ENCODE results near the gene LRRC58. TPM values are rescaled to one million over a fixed set of nuclear protein-coding genes. Genes with fewer than 3 reads are reported as not detected.

Gene LRRC58
- total and polyA plus RNA-seq, 2 of the 13 experiments (the other 11 are each of a cell fraction or from before 2014, with no cell fraction given) = 9.7 to 17.3 TPM

DNA sequence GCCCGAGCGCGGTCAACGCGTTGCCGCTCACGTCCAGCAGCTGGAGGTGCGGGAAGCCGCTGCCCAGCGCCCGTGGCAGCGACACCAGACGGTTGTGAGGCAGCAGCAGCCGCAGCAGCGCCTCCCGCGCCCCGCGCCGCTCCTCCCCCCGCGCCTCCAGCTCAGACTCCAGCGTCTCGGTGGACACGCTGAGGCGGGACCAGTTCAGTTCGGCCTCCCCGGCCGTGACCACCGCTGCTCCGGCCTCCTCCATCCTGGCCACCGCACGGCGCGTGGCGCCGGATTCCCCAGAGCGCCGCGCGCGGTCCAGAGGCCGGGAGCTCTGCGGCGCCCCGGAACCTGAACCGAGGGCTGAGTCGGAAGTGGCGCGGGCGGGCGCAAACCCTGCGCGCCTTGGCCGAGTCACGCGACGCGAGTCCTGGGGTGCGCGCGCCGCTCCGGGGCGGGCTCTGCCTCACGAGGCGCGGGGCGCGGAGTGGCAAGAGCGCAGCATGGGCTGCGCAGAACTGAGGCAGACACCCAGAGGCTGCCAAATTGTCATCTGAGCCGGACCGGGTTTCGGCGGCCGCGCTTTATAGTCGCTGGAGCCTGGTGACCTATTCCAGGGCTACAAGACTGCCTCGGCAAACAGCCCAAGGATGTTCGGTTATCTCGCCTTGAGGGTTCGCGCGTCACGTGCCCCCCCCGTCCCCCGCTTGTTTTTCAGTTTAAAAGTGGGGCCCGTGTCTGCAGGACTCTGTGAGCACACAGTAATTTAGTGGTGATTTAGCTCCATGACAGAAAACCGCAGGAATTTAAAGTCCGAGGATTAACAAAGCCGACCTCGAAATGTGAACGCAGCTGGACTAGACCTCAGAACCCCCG is at the start of gene LRRC58 (continued):
- TF ChIP-seq, protein P1, sequence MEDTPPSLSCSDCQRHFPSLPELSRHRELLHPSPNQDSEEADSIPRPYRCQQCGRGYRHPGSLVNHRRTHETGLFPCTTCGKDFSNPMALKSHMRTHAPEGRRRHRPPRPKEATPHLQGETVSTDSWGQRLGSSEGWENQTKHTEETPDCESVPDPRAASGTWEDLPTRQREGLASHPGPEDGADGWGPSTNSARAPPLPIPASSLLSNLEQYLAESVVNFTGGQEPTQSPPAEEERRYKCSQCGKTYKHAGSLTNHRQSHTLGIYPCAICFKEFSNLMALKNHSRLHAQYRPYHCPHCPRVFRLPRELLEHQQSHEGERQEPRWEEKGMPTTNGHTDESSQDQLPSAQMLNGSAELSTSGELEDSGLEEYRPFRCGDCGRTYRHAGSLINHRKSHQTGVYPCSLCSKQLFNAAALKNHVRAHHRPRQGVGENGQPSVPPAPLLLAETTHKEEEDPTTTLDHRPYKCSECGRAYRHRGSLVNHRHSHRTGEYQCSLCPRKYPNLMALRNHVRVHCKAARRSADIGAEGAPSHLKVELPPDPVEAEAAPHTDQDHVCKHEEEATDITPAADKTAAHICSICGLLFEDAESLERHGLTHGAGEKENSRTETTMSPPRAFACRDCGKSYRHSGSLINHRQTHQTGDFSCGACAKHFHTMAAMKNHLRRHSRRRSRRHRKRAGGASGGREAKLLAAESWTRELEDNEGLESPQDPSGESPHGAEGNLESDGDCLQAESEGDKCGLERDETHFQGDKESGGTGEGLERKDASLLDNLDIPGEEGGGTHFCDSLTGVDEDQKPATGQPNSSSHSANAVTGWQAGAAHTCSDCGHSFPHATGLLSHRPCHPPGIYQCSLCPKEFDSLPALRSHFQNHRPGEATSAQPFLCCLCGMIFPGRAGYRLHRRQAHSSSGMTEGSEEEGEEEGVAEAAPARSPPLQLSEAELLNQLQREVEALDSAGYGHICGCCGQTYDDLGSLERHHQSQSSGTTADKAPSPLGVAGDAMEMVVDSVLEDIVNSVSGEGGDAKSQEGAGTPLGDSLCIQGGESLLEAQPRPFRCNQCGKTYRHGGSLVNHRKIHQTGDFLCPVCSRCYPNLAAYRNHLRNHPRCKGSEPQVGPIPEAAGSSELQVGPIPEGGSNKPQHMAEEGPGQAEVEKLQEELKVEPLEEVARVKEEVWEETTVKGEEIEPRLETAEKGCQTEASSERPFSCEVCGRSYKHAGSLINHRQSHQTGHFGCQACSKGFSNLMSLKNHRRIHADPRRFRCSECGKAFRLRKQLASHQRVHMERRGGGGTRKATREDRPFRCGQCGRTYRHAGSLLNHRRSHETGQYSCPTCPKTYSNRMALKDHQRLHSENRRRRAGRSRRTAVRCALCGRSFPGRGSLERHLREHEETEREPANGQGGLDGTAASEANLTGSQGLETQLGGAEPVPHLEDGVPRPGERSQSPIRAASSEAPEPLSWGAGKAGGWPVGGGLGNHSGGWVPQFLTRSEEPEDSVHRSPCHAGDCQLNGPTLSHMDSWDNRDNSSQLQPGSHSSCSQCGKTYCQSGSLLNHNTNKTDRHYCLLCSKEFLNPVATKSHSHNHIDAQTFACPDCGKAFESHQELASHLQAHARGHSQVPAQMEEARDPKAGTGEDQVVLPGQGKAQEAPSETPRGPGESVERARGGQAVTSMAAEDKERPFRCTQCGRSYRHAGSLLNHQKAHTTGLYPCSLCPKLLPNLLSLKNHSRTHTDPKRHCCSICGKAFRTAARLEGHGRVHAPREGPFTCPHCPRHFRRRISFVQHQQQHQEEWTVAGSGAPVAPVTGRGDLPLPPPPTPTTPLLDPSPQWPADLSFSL (CRISPR knock-in tag; IDR thresholded peaks at IDR 0.05) = peak; percentile 13; the same call in 1 of the 2 replicates
- no peak for TF ChIP-seq JARID2 (CRISPR knock-in tag; IDR thresholded peaks at IDR 0.05; ENCODE audit: insufficient replicate concordance)
- TF ChIP-seq MTERF4 (CRISPR knock-in tag; IDR thresholded peaks at IDR 0.05) = peak; percentile 45; the same call in 1 of the 2 replicates
- TF ChIP-seq ZNF510 (CRISPR knock-in tag; IDR thresholded peaks at IDR 0.05; ENCODE audit: low read depth) = peak; percentile 82
- peak; percentile 33; the same call in 1 of the 2 replicates for TF ChIP-seq CENPT (CRISPR knock-in tag; IDR thresholded peaks at IDR 0.05; ENCODE audit: low read depth)
- TF ChIP-seq, protein P2, sequence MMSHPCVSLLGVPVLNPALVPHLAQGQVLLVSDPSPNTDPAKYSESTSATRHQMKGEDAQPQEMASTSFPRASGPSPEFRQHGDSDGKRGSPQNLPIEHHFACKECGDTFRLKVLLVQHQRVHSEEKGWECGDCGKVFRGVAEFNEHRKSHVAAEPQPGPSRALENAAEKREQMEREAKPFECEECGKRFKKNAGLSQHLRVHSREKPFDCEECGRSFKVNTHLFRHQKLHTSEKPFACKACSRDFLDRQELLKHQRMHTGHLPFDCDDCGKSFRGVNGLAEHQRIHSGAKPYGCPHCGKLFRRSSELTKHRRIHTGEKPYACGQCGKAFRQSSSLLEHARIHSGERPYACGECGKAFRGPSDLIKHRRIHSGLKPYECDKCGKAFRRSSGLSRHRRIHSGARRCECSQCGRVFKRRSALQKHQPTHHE (CRISPR knock-in tag; IDR thresholded peaks at IDR 0.05; ENCODE audit: borderline replicate concordance) = peak; percentile 64
- TF ChIP-seq ZNF546 (CRISPR knock-in tag; conservative IDR thresholded peaks at IDR 0.05) = no peak
- 0 out of 2 replicates have a peak, but pooled peaks have one; percentile 28 for TF ChIP-seq RFXANK (CRISPR knock-in tag; IDR thresholded peaks at IDR 0.05)
- TF ChIP-seq ZNF550 (CRISPR knock-in tag; IDR thresholded peaks at IDR 0.05; ENCODE audit: borderline replicate concordance) = no peak
- no peak for TF ChIP-seq ZEB1 (IDR thresholded peaks at IDR 0.05; ENCODE audit: insufficient replicate concordance, low read depth)
- TF ChIP-seq ZNF75D (CRISPR knock-in tag; IDR thresholded peaks at IDR 0.05; ENCODE audit: borderline replicate concordance) = no peak
- peak; percentile 86; the same call in 1 of the 2 replicates for TF ChIP-seq ZNF672 (CRISPR knock-in tag; IDR thresholded peaks at IDR 0.05)
- peak; percentile 75; the same call in 1 of the 2 replicates for TF ChIP-seq ZNF891 (CRISPR knock-in tag; IDR thresholded peaks at IDR 0.05)
- peak; percentile 77 for TF ChIP-seq ZNF724P (CRISPR knock-in tag; IDR thresholded peaks at IDR 0.05; ENCODE audit: borderline replicate concordance)
- TF ChIP-seq, protein P3, sequence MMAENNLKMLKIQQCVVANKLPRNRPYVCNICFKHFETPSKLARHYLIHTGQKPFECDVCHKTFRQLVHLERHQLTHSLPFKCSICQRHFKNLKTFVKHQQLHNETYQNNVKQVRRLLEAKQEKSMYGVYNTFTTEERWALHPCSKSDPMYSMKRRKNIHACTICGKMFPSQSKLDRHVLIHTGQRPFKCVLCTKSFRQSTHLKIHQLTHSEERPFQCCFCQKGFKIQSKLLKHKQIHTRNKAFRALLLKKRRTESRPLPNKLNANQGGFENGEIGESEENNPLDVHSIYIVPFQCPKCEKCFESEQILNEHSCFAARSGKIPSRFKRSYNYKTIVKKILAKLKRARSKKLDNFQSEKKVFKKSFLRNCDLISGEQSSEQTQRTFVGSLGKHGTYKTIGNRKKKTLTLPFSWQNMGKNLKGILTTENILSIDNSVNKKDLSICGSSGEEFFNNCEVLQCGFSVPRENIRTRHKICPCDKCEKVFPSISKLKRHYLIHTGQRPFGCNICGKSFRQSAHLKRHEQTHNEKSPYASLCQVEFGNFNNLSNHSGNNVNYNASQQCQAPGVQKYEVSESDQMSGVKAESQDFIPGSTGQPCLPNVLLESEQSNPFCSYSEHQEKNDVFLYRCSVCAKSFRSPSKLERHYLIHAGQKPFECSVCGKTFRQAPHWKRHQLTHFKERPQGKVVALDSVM (CRISPR knock-in tag; IDR thresholded peaks at IDR 0.05) = peak; percentile 79
- 0 out of 2 replicates have a peak, but pooled peaks have one; percentile 61 for TF ChIP-seq ZNF253 (CRISPR knock-in tag; IDR thresholded peaks at IDR 0.05; ENCODE audit: borderline replicate concordance)
- TF ChIP-seq ZNF629 (CRISPR knock-in tag; conservative IDR thresholded peaks at IDR 0.05) = no peak
- peak; percentile 78; the same call in 1 of the 2 replicates for TF ChIP-seq KMT2A (CRISPR knock-in tag; IDR thresholded peaks at IDR 0.05)

Data from HepG2 (cell line).